NCI-H2029 treated with DMSO at 0.1 percent for 48 hours (cell line): ENCODE measurements around the gene P2RX5.

ENCODE experiments used
- DNase-seq: peaks from one replicate; lab custom pipeline; 2025; lab: John Stamatoyannopoulos, UW

The P2RX5 gene

DNA sequence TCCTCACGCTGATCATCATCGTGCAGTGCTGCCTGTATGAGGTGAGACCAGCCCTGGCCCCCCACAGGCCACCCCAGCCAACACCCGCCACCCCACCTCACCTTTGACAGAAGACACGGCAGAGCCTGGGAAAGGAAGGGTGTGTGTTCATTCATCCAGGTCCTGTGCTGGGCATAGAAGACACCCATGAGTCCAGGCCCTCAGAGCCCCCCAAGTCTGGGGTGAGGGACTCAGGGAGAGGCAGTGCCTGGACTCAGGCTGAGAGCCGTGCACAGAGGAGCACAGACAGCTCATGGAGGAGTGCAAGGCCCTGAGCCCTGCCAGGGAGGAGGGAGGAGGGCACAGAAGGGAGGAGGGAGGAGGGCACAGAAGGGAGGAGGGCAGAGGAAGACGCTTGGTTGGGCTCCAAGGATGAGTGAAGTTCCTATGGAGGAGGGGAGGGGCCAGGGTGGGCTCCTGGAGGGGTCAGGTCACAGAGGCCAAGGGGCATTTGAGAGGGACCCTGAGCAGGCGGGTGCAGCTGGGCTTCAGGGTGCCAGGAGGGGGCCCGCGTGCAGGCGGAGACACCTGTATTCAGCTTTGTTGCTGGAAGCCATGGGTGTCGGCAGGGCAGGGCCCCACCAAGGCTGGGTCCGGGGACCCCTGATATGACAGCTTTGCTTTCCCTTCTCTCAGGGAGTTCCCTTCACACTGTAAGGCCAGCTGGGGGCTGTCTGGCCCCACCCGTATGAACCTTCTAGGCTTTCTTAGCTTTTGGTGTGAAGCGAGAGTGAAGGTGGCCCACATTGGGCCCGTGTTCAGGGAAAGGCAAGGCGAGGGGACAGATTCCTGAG is 39.0 kb downstream of the P2RX5 start:
- no peak for DNase-seq

DNA sequence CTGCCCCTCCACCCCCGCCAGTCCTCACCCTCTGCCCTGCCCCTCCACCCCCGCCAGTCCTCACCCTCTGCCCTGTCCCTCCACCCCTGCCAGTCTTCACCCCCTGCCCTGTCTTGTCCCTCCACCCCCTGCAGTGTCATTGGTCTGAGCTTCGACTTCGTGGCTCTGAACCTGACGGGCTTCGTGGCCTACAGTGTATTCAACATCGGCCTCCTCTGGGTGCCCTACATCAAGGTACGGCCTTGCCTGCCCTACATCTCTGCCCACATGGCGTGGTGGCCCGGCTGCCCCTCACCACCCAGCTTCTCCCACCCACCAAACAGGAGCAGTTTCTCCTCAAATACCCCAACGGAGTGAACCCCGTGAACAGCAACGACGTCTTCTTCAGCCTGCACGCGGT is 39.6 kb downstream of the P2RX5 start:
- DNase-seq: no peak

DNA sequence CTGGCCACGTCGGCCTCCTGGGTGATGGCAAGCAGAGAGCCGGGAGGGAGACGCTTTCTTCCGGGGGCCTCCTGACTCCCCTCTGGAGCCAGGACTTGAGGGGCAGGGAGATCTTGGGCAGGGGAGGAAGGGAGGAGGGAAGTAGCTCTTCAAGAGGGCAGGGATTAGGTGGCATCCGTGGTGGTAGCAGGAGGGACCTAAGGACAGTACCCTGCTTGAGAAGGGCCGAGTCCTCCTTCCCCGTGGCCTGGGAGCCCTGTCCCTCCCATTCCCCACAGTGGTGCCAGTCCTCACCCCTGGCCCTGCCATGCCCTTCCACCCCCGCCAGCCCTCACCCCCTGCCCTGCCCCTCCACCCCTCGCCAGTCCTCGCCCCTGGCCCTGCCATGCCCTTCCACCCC is 40.2 kb downstream of the P2RX5 start:
- DNase-seq: no peak

DNA sequence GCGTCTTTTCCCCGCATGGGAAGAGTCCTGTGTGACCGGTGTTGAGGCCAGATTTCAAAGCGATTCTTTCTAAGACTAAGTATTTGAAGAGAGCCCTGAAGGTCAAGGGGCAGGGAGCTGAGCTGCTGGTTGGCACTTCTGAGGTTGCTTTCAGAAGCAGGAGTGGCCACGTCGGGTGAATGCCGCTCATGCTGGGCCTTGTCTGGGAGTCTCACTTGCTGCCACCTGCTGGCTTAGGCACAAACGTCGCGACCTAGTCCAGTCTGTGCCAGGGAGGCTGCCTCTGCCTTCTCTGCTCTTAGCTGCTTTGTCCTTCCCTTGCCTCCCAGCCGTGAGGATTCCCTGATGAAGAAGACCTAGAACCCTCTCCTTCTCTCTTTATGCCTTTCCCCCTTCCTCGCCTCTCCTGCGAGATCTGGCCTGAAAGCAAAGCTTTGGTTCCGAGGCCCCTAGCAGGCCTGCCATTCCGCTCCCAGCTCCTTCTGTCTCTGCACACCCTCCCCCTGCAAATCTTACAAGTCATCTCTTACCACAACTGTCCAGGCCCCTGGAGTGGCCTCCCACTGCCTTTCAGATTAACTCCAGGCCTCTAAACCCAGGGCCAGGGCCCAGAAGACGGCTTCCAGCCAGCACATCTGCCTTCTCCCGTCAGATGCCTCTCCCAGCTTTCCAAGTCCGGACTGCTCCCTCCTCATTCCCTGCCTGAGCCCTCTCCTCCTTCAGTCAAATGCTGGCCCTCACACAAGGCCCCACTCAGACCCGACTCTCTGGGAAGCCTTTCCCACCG is 48.0 kb downstream of the P2RX5 start:
- DNase-seq: no peak

DNA sequence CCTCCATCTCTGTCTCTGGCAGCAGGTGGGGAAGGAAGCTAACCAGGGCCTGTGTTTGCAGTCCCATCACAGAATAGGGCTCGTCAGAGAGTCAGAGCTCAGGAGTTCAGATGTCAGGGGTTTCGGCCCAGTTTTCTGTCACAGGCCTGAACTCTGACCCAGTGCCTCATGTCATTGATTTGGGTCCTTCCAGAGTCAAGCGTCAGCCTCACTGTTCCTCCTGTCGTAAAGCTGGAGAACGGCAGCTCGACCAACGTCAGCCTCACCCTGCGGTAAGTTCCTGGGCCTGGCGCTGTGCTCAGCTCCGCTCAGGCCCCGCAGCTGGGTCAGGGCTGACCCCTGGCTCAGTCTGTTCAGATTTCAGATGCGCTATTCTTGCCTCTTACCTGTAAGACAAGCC is 48.7 kb downstream of the P2RX5 start:
- DNase-seq: no peak

DNA sequence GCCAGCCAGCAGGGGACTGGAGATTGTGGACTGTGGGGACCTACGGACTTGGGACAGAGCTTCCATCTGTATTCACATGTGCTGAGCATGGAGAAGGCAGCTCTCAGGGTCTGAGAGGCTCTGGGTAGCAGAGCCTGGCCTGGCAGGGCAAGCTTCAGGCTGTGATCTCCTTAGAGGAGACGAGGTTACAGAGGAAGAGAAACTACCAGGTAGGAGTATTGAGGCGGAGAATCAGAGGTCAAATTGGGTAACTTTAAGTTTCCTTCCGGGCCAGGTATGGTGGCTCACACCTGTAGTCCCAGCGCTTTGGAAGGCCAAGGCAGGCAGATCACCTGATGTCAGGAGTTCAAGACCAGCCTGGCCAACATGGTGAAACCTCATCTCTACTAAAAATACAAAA is 50.6 kb downstream of the P2RX5 start:
- DNase-seq: no peak

DNA sequence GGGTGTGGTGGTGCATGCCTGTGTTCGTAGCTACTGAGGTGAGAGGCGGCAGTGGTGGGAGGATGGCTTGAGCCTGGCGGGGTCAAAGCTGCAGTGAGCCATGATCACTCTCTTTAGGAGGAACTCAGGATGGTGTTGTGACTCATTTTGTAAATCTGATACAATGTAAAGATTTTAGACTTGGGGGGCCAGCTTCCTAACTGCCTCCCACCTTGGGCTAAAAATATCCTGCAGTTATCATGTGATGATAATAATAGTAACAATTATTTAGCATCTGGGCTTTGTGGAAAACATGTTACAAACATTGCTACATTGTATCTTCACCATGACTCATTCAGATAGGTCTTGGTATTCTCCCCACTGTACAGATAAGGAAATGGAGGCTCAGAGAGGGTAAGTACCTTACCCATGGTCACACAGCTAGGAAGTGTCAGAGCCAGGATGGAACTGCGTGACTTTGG is 52.0 kb downstream of the P2RX5 start:
- DNase-seq: no peak

DNA sequence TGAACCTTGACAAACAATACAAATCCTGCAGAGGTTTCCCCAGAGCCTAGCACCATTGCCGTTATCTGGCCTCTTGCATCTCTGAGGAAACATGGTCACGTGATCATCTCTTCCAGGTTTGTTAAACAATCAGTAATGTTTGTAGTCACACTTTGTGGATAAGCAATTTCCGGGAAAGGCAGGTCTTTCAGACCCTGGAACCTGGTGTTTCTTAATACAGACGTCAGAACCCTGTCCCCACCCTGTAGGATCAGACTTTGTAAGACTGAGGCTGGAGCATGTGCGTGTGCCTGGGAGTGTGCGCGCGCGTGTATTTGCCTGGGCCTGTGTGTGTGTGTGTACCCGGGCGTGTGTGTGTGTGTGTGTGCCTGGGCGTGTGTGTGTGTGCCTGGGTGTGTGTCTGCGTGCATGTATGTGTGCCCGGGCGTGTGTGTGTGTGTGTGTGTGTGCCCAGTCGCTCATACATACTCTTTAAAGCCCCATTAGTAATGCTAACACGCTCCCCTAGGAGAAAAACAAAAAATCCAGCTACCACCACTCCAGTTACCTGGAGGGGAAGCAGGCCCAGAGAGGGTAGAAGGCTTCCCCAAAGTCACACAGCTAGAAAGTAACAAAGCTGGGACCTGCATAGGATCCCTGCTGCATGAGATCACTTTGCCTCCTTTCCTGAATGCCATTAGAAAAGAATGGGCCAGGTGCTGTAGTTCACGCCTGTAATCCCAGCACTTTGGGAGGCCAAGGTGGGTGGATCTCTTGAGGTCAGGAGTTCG is 54.1 kb downstream of the P2RX5 start:
- DNase-seq: no peak

DNA sequence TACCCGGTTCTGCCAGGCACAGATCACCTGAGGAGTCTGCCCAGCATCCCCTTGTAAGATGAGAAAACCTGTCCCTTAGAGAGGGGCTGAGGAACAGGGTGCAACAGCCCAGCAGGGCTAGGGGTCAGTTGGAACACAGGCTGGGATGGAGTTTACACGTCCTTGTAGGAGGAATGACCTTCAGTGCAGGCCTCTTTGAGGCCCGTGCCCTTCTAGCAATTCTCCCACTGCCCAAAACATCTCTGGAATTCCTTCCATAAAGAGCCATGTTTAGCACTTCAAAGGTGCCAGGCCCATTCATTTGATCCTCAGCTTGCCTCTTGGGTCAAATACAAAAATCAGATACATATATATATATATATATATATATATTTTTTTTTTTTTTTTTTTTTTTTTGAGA is 54.9 kb downstream of the P2RX5 start:
- DNase-seq: no peak

DNA sequence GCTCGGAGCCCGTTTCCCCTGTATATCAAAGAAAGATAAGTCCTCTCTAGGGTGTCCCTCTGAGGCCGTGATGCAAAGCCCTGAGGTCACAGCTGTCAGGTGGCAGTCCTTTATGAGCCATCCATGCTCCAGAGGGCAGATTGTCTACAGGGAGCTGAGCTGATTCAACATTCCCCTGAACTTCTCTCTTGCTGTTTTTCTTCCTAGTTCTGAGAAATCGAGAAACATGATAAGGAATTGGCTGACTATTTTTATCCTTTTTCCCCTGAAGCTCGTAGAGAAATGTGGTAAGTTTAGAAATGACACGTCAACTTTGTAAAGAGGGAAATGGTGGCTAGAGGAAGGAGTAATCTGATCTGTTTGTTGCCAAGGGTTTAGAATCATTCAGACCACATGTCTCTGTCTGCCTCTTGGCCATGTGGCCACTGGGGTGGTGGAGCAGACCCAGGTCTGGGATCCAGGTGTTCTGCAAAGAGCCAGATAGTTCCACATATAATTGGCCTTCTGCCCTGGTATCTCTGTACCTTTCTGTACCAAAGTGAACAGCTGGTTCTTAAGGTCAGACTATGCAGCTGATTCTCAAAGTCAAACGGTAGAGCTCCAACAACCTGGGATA is 55.9 kb downstream of the P2RX5 start:
- no peak for DNase-seq

DNA sequence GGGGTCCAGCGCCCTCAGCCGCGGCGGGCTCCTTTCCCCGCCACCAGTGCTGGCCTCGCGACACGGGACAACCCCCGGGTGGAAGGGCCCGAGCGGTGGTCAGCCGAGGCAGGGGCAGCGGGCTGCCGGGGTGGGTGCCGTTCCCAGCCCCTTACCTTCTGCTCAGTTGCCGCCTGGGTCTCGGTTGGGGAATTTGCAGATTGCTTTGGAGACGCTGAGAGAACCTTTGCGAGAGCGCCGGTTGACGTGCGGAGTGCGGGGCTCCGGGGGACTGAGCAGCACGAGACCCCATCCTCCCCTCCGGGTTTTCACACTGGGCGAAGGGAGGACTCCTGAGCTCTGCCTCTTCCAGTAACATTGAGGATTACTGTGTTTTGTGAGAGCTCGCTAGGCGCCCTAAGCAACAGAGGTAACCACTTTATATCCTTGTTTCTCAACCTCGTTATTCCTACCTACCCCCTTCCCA is 59.0 kb downstream of the P2RX5 start:
- no peak for DNase-seq

DNA sequence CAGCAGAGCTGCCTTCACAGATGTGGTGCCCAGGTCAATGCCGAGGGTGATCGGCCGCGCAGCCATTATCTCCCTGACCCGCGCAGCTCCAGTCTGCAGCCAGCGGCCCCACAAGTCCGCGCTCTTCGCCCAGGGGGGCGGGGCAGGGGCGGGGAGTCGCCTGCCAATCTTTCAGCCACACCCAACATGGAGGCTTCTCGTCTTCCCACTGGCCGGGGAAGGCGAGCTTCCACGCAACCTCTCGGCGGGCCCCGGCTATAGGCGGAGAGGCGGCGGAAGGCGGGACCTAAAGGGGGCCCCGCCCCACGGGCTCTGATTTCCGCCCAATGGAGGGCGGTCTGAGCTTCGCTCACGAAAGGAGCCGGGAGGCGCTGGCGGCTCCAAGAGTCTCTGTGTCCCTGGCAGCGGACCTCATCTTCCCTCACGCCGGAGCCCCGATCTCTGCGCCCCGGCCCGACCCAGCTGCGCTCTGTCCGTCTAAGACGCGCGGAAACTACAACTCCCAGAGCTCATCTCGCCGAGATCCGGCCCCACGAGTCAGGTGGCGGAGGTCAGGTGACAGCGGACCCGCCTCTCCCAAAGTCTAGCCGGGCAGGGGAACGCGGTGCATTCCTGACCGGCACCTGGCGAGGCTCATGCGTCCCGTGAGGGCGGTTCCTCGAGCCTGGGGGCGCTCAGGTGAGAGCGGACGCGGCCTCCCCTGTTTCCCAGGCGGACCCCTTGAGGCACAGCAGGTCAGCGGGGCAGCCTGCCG is 59.6 kb downstream of the P2RX5 start, which contains the start of the genes CTNS and SHPK:
Gene CTNS (plus strand): TSS at position 607 of the 754 bp plus-strand sequence. CDS start 3,447 bp downstream, outside the sequence.
Gene SHPK (minus strand): TSS at position 97 of the 754 bp plus-strand sequence. CDS start 31 bp downstream, at position 66.
- DNase-seq: peak; percentile 65

DNA sequence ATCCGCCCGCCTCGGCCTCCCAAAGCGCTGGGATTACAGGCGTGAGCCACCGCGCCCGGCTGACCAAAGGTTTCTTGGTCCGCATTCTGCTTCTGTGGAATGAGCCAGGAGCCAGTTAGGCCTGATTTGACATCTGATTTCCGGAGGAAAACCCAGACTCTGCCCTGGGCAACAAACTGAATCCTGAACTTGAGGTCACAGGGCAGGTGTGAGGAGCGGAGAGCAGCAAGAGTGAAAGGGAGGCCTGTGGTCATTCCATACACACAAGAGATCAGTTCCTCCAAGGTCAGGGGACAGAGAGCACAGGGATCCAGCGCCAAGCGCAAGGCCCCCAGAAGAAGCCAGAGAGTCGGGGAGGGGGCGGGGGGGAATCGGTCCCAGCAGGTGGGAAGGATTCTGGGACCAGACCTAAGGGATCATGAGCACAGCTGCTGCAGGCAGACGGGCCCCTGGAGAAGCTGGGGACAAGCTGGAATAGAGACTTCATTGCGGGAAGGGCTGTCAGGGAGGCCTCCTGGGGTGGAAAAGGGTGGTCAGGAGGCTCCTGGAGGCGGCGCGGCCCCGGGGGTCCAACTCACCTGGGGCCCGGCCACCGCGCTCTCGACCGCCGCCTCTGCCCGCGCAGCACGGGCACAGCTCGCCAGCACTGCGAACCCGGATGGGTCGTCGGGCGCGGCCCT is 60.3 kb downstream of the P2RX5 start:
- DNase-seq: no peak

DNA sequence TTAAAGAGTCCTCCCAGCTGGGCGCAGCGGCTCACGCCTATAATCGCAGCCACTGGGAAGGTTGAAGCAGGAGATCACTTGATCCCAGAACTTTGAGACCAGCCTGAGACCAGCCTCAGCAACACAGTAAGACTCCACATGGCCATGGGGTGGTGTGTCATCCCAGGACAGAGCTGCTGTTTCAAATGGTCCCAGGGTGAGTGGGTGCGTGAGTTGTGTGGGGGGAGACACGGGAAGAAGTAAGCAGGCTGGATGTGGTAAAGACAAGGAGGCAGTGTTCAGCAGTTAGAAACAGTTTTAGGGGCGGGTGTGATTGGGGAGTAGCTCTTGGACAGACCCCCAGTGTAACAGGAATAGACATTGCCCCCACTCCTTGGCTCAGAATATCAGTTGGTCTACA is 63.7 kb downstream of the P2RX5 start:
- no peak for DNase-seq

DNA sequence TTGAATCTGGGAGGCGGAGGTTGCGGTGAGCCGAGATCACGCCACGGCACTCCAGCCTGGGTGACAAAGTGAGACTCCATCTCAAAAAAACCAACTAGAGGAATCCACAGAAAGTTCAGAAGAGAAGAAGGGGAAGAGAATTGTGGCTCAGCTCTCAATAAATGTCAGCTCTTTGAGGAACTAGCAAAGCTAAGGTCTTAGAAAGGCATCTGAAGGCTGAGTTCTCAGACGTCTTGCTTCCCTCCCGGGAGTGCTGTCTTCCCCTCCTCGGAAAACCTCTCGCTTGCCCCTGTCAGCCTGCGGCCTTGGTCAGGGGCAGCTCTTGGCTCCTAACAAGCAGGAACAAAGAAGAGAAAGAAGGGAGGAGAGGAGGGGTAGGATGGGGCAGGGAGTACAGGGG is 65.2 kb downstream of the P2RX5 start:
- no peak for DNase-seq

DNA sequence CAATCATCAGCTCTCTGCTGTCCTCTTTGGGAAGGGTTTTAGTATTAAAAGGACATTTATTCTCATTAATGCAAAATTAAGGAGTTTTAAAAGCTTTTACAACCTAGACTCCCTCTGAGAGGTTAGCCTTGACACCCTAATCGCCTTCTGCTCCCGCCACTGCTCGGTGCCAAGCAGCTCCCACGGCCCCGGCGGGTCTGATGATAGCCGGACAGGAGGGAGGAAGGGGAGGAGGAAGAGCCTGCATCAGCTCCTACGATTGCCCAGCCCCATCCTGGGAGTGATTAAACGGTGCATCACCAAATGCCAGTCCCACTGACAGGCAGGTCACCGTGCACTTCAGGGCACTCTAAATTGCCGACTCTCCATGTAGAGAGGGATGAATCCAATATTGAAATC is 68.2 kb downstream of the P2RX5 start:
- no peak for DNase-seq

DNA sequence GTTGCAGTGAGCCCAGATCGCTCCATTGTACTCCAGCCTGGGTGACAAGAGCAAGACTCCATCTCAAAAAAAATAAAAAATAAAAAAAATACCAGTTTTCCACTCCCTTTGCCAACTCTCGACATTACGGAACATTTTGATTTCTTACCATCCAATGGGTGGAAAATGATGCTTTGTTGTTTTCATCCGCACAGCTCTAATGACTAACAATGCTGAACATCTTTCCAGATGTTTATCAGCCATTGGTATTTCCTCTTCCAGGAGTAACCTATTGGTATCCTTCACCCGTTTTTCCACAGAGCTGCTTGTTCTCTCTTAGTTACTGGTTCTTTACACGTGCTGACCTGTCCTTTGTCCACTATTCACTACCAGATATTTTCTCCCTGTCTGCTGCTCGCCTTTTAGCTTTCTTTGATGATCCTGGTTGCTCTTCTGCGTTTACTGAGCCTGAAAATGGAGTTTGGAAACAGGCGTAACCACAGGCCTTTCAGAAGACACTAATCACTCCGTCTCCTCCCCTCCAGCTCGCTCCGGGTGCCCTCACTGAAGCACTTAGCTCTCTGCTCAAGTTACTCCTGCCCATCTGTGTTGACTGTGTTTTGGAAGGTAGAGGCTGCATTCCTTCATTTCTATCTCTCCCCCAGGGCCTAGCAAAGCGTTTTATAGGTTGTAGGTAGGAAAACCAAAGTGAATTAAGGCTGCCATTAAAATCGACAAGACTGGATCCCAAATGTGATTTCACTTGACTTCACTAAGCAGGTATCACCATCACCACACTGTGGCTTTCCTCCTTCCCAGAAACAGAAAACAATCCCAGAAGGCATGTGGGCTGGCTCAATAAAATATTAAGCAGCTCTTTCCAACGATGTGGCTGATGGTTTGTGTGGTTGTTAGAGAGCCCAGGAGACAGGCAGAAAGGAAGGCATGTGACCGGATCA is 68.9 kb downstream of the P2RX5 start:
- DNase-seq: no peak
